Upper lobe of left lung (tissue), 6 donors: Measurements from ENCODE around the gene RANGRF. TPM values are rescaled to one million over a fixed set of nuclear protein-coding genes. Genes with fewer than 3 reads are reported as not detected.
A peak's percentile ranks its signal among the peaks of the same experiment; 100 is the strongest.

Source experiments
- ATAC-seq, 2 donors: fragments of 200-7000 bp; cut with Tn5 transposase; one replicate each; pipeline ENCODE4 v1.9.1; 2022; ENCODE audit warnings: mild to moderate bottlenecking in 2 of 2, moderate library complexity in 2 of 2; ENCODE audit not compliant: low FRiP score in 2 of 2
- DNase-seq, 2 donors: peaks; one replicate each; pipeline ENCODE4 v3.0.0-alpha.2; 2019 to 2020
- H3K27ac ChIP-seq, 4 donors: fragments of 200-600 bp; sonication (generic); one replicate each; pipeline ENCODE4 v1.5.1; 2016 to 2019
- H3K27me3 ChIP-seq, 4 donors: fragments of 200-600 bp; sonication (generic); one replicate each; pipeline ENCODE4 v1.5.1; 2017 to 2019
- H3K36me3 ChIP-seq, 4 donors: fragments of 200-600 bp; sonication (generic); one replicate each; pipeline ENCODE4 v1.5.1; 2016 to 2019
- H3K4me1 ChIP-seq, 4 donors: fragments of 200-600 bp; sonication (generic); one replicate each; pipeline ENCODE4 v1.5.1; 2018 to 2019
- H3K4me3 ChIP-seq, 4 donors: fragments of 200-600 bp; sonication (generic); one replicate each; pipeline ENCODE4 v1.5.1; 2017 to 2019; ENCODE audit warnings: mild to moderate bottlenecking in 2 of 4, moderate library complexity in 1 of 4
- H3K9me3 ChIP-seq, 4 donors: fragments of 200-600 bp; sonication (generic); one replicate each; pipeline ENCODE4 v1.5.1; 2018 to 2019
- EP300 ChIP-seq, 4 donors: sonication (generic); formaldehyde crosslinking; IDR thresholded peaks; one replicate each; pipeline ENCODE4 v1.5.1; 2017; ENCODE audit warnings: antibody characterized with exemption in 4 of 4, control low read depth in 2 of 4
- POLR2A ChIP-seq, 4 donors: fragments of 450-650 bp; IDR thresholded peaks; one replicate each; pipeline ENCODE4 v1.5.1; 2016 to 2017; ENCODE audit warnings: antibody characterized with exemption in 4 of 4, mild to moderate bottlenecking in 2 of 4
- POLR2AphosphoS5 ChIP-seq, 2 donors: sonication (generic); formaldehyde crosslinking; IDR thresholded peaks; one replicate each; pipeline ENCODE4 v1.5.1; 2017; ENCODE audit warnings: antibody characterized with exemption in 2 of 2
- WGBS, 2 donors: methylation state at CpG; one replicate each; pipeline ENCODE4 v1.1.5; 2017 to 2018; 5-methylcytosine and 5-hydroxymethylcytosine counted together
- total RNA-seq, 6 donors: library from RNA; depleted of rRNA in 4 of 6; stranded (reverse); fragments of >200 nt in 4 of 6; gene quantifications; one replicate each; pipeline versions ENCODE4 v1.1.0 to v1.2.1, GENCODE V29; 2016 to 2021
- TF ChIP-seq, protein P1 (sequence below), 6 experiments: fragments of 450-650 bp in 4 of 6; fragments of 200-600 bp in 2 of 6; sonication (generic) in 2 of 6; IDR thresholded peaks; one replicate each; pipeline ENCODE4 v1.5.1; 2016 to 2019; ENCODE audit warnings: antibody characterized with exemption in 6 of 6
- donor health status: DM: no; HTN: no; CAD: no; lungs with moderate emphysema.
- donor health status: DM: no; HTN: yes; CAD: no; lungs with severe emphysema.

The RANGRF gene
- 10 to 100 TPM; 19.9 to 32.4 (median 26.6) TPM for total RNA-seq

DNA sequence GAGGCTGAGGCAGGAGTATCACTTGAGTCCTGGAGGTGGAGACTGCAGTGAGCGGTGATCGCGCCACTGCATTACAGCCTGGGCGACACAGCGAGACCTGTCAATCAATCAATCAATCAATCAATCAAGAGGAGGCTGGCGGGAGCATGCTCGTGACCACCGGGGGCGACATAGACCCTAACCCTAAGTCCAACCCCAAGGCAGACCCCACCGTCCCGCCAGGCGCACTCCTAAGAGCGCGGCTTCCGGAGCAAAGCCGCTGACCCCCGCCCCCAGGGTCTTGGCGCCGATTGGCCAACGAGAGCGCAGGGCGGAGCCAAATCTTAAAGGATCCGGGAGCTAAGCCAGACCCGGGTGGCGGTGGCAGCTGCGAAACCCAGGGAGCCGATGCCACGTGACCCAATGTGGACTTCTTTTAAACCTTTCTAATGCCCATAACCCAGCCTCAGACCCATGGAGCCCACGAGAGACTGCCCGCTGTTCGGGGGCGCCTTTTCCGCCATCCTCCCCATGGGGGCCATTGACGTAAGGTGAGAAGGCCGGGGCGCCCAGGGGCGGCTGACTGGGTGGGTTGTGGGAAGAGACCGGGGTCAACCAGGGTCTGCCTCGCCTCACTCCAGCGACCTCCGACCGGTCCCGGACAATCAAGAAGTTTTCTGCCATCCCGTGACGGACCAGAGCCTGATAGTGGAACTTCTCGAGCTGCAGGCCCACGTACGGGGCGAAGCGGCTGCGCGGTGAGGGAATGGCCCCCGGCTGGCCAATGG, at the start of gene RANGRF:
RANGRF (plus strand) TSS at position 335 of the 767 bp plus-strand sequence; CDS start at position 454, 119 bp downstream.
- Histone ChIP-seq H3K4me3 (peak within 1 kb of the TSS; percentile 63 to 89 (median 78)), H3K9me3 (no peaks in the 10 kb centered on the region), H3K4me1 (peaks cover 10 to 32% (median 28%) of the 10 kb centered on the region in 4 donors), H3K27ac (peak within 1 kb of the TSS; percentile 90 to 97 (median 94)), H3K36me3 (no peaks in the 10 kb centered on the region), H3K27me3 (no peaks in the 10 kb centered on the region)
- ATAC-seq (peak; percentile 92 to 96), DNase-seq (peak; percentile 94 to 96)
- 0% methylated on average over 11 to 38 of the region's 53 CpGs for WGBS, 2 donors
- TF ChIP-seq, protein P1, sequence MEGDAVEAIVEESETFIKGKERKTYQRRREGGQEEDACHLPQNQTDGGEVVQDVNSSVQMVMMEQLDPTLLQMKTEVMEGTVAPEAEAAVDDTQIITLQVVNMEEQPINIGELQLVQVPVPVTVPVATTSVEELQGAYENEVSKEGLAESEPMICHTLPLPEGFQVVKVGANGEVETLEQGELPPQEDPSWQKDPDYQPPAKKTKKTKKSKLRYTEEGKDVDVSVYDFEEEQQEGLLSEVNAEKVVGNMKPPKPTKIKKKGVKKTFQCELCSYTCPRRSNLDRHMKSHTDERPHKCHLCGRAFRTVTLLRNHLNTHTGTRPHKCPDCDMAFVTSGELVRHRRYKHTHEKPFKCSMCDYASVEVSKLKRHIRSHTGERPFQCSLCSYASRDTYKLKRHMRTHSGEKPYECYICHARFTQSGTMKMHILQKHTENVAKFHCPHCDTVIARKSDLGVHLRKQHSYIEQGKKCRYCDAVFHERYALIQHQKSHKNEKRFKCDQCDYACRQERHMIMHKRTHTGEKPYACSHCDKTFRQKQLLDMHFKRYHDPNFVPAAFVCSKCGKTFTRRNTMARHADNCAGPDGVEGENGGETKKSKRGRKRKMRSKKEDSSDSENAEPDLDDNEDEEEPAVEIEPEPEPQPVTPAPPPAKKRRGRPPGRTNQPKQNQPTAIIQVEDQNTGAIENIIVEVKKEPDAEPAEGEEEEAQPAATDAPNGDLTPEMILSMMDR (IDR thresholded peaks at IDR 0.05): peak in 1 of 6 experiments; percentile 15
- no peak for TF ChIP-seq EP300 (IDR thresholded peaks at IDR 0.05)
- peak in 3 of 4 donors; percentile 52 to 87 (median 72) for TF ChIP-seq POLR2A (IDR thresholded peaks at IDR 0.05)
- TF ChIP-seq POLR2AphosphoS5 (IDR thresholded peaks at IDR 0.05): peak; percentile 65 to 76

- DNase-seq (no peak), ATAC-seq (no peak)
- TF ChIP-seq EP300 (IDR thresholded peaks at IDR 0.05) (no peak), POLR2A (IDR thresholded peaks at IDR 0.05) (no peak), POLR2AphosphoS5 (IDR thresholded peaks at IDR 0.05) (no peak)
- TF ChIP-seq, protein P1 (IDR thresholded peaks at IDR 0.05): no peak
- H3K36me3 ChIP-seq: peaks cover 12 to 45% (median 21%) of the 10 kb centered on the region in 4 donors
- H3K27ac ChIP-seq: no peak overlapping the region
- WGBS, 2 donors: 87 to 91% methylated on average over 5 of the region's 5 CpGs
- H3K4me1 ChIP-seq: peaks cover 0 to 12% (median 6%) of the 10 kb centered on the region in 4 donors
- H3K27me3 ChIP-seq: no peaks in the 10 kb centered on the region
- H3K9me3 ChIP-seq: no peaks in the 10 kb centered on the region
- no peak overlapping the region for H3K4me3 ChIP-seq
These were observed 44.6 kb upstream of the RANGRF start for GRCh38 chr17:8243827-8244226.

GRCh38 chr17:8244768-8245167, 43.7 kb upstream of the RANGRF start:
- ATAC-seq (no peak), DNase-seq (no peak)
- no peak overlapping the region for H3K4me3 ChIP-seq
- H3K9me3 ChIP-seq: no peaks in the 10 kb centered on the region
- H3K4me1 ChIP-seq: peaks cover 3 to 18% (median 11%) of the 10 kb centered on the region in 4 donors
- H3K27ac ChIP-seq: no peak overlapping the region
- TF ChIP-seq, protein P1 (IDR thresholded peaks at IDR 0.05): no peak
- TF ChIP-seq POLR2A (IDR thresholded peaks at IDR 0.05): no peak
- H3K27me3 ChIP-seq: no peaks in the 10 kb centered on the region
- H3K36me3 ChIP-seq: peaks cover 10 to 36% (median 15%) of the 10 kb centered on the region in 4 donors
- 96 to 97% methylated on average over 8 of the region's 8 CpGs for WGBS, 2 donors

DNA sequence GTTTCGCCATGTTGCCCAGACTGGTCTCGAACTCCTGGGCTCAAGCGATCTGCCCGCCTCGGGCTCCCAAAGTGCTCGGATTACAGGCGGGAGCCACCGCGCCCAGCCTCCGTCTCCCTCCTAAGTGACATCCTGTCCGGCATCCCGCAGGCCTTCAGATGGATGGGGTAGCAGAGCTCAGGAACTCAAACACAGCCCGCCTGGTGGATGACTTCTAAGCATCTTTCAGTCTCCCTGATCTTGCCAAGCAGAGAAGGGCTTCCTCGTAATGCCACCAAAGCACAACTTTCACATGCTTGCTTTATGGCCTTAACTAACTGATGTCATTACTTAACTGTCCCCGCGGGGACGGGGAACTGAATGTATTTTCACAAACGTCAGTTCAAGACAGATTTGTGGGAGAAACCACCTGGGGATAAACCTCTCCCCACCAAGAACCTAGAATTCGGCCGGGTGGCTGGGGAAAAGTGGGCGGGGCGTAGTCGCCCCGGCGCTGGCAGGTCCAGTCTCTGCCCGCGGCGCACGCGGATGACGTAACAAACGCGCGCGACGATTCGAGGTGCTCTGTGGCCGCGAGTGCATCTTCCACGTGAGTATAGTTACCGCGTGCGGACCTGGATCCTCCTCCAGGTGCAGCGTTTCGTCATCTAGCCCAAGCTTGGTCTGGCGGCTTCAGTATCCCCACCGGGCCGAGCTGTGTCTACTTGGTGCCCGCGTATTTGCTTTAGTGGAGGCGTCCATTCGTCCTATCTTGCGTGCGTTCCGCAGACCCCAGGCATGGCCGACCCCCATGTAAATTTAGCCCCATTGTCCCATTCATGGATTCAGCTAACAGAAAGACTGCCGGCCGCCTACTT, 39.5 kb upstream of the RANGRF start, which contains the start of gene PFAS:
PFAS (plus strand) TSS at position 539 of the 857 bp plus-strand sequence. CDS start 4,649 bp downstream, outside the sequence.
- no peaks in the 10 kb centered on the region for H3K27me3 ChIP-seq
- WGBS, 2 donors: 0 to 2% methylated on average over 18 to 58 of the region's 58 CpGs
- H3K9me3 ChIP-seq: no peaks in the 10 kb centered on the region
- peak within 1 kb of the TSS; percentile 61 to 90 (median 73) for H3K4me3 ChIP-seq
- H3K4me1 ChIP-seq: peaks cover 6 to 22% (median 15%) of the 10 kb centered on the region in 4 donors
- peak; percentile 81 to 84 for TF ChIP-seq POLR2AphosphoS5 (IDR thresholded peaks at IDR 0.05)
- TF ChIP-seq, protein P1 (IDR thresholded peaks at IDR 0.05): peak in 2 of 6 experiments; percentile 8 to 14
- TF ChIP-seq POLR2A (IDR thresholded peaks at IDR 0.05): peak in 3 of 4 donors; percentile 36 to 56 (median 39)
- TF ChIP-seq EP300 (IDR thresholded peaks at IDR 0.05): no peak
- H3K36me3 ChIP-seq: peaks cover 0 to 10% (median 2%) of the 10 kb centered on the region in 4 donors
- H3K27ac ChIP-seq: peak within 1 kb of the TSS; percentile 96 to 99 (median 98)
- ATAC-seq (peak; percentile 87 to 89), DNase-seq (peak; percentile 97 to 100)
